ENCODE results near the gene ZNF837. TPM values are rescaled to one million over a fixed set of nuclear protein-coding genes. Genes with fewer than 3 reads are reported as not detected.

ZNF837 gene
- total and polyA plus RNA-seq, 2 of the 13 experiments (the other 11 are each of a cell fraction or from before 2014, with no cell fraction given), result 0.29 to 1.3 TPM

DNA sequence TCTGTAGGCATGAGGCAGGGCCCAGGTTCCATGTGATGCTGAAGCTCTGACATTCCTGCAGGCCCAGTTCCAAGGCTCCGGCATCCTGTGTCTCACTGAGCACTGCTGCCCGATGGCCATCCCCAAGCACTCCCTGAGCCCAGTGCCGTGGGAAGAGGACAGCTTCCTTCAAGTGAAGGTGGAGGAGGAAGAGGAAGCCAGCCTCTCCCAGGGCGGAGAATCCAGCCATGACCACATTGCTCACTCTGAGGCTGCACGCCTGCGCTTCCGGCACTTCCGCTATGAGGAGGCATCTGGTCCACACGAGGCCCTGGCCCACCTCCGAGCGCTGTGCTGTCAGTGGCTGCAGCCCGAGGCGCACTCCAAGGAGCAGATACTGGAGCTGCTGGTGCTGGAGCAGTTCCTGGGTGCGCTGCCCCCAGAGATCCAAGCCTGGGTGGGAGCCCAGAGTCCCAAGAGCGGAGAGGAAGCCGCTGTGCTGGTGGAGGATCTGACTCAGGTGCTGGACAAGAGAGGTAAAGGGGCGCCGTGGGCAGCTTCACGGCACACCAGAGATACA lies 46.1 kb downstream of the ZNF837 start (continued):
- TF ChIP-seq, protein P1, sequence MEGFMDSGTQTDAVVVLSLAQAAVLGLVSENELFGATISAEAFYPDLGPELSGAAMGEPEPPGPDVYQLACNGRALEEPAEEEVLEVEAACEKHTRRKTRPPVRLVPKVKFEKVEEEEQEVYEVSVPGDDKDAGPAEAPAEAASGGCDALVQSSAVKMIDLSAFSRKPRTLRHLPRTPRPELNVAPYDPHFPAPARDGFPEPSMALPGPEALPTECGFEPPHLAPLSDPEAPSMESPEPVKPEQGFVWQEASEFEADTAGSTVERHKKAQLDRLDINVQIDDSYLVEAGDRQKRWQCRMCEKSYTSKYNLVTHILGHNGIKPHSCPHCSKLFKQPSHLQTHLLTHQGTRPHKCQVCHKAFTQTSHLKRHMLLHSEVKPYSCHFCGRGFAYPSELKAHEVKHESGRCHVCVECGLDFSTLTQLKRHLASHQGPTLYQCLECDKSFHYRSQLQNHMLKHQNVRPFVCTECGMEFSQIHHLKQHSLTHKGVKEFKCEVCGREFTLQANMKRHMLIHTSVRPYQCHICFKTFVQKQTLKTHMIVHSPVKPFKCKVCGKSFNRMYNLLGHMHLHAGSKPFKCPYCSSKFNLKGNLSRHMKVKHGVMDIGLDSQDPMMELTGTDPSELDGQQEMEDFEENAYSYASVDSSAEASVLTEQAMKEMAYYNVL (CRISPR knock-in tag; IDR thresholded peaks at IDR 0.05; ENCODE audit: borderline replicate concordance), result no peak
- no peak for TF ChIP-seq ZNF101 (CRISPR knock-in tag; IDR thresholded peaks at IDR 0.05; ENCODE audit: borderline replicate concordance, low read depth)
- TF ChIP-seq, protein P2, sequence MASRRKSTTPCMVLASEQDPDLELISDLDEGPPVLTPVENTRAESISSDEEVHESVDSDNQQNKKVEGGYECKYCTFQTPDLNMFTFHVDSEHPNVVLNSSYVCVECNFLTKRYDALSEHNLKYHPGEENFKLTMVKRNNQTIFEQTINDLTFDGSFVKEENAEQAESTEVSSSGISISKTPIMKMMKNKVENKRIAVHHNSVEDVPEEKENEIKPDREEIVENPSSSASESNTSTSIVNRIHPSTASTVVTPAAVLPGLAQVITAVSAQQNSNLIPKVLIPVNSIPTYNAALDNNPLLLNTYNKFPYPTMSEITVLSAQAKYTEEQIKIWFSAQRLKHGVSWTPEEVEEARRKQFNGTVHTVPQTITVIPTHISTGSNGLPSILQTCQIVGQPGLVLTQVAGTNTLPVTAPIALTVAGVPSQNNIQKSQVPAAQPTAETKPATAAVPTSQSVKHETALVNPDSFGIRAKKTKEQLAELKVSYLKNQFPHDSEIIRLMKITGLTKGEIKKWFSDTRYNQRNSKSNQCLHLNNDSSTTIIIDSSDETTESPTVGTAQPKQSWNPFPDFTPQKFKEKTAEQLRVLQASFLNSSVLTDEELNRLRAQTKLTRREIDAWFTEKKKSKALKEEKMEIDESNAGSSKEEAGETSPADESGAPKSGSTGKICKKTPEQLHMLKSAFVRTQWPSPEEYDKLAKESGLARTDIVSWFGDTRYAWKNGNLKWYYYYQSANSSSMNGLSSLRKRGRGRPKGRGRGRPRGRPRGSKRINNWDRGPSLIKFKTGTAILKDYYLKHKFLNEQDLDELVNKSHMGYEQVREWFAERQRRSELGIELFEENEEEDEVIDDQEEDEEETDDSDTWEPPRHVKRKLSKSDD (CRISPR knock-in tag; IDR thresholded peaks at IDR 0.05; ENCODE audit: low read depth), result no peak

DNA sequence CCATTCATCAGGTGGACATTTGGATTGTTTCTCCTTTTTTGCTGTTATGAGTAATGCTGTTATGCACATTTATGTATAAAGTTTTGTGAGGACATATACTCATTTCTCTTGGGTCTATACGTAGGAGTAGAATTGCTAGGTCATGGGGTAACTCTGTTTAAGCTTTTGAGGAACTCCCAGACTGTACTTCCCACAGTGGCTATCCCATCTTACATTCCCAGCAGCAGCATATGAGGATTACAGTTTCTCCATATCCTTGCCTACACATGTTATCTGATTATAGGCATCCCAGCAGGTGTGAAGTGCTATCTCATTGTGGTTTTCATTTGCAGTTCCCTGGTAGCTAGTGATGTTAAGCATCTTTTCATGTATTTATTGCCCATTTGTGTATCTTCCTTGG lies 48.1 kb downstream of the ZNF837 start:
- no peak overlapping the region for H3K4me2 ChIP-seq (ENCODE audit: low read depth, low read length)
- peaks cover 8 to 25% of the 10 kb centered on the region in 2 experiments; a peak in 4 of 5 replicates for H3K36me3 ChIP-seq (replicated peaks in 1 of 2; ENCODE audit: control insufficient read depth in 1 of 2, insufficient read depth in 2 of 2, low read length in 2 of 2)
- BruUV-seq (replicated peaks), result no TSS peak
- no peak overlapping the region for H3K4me3 ChIP-seq (replicated peaks in 1 of 3; ENCODE audit: insufficient read depth in 1 of 3, low read depth in 2 of 3, low read length in 3 of 3)
- H4K20me1 ChIP-seq (ENCODE audit: insufficient read depth, low read length), result no peaks in the 10 kb centered on the region
- no peak overlapping the region for H2AFZ ChIP-seq (ENCODE audit: low read length)
- intact Hi-C loops (cut with micrococcal nuclease; ENCODE audit: unreplicated experiment), result no loop called here
- ChIA-PET CTCF (ENCODE audit: low intra/inter-chr PET ratio, low total read pairs) (no interaction called here), POLR2A (interaction anchor here (1.3 kb wide), 1 partner anchor 30 kb away, joined by 5 read pairs; the partner anchor contains the start of gene ZNF497)
- in situ Hi-C loops (cut with HindIII; ENCODE audit: extremely low pct_ligation_motif_present, low pct_unique_long_range_greater_than_20kb), result no loop called here
- FAIRE-seq (no peak), DNase-seq (ENCODE audit: low spot score) (no peak), ATAC-seq (no peak)
- WGBS (ENCODE audit: low lambda C conversion rate), result 90% methylated on average over 1 of the region's 1 CpG
- no peak overlapping the region for H3K27ac ChIP-seq (ENCODE audit: extremely low read length, insufficient read depth, low read length)
- peaks cover 23% of the 10 kb centered on the region for H3K4me1 ChIP-seq (ENCODE audit: insufficient read depth, low read length)
- no peaks in the 10 kb centered on the region; a peak in 1 of 5 replicates for H3K27me3 ChIP-seq (ENCODE audit: control insufficient read depth in 1 of 2, insufficient read depth in 2 of 2, low read length in 2 of 2)
- H3K9me3 ChIP-seq (ENCODE audit: low read length), result no peaks in the 10 kb centered on the region
- H3K79me2 ChIP-seq (ENCODE audit: insufficient read depth, low read length), result peaks cover 6% of the 10 kb centered on the region
- no peak overlapping the region for H3K9ac ChIP-seq (ENCODE audit: insufficient read depth, low read depth, low read length)
- TF ChIP-seq STAT5B (CRISPR knock-in tag; IDR thresholded peaks at IDR 0.05) (no peak), TAF15 (IDR thresholded peaks at IDR 0.05; ENCODE audit: low read depth, low read length, poor library complexity, severe bottlenecking) (no peak), MED1 (CRISPR knock-in tag; IDR thresholded peaks at IDR 0.05) (no peak), ZNF160 (CRISPR knock-in tag; IDR thresholded peaks at IDR 0.05) (no peak), ZSCAN21 (CRISPR knock-in tag; IDR thresholded peaks at IDR 0.05; ENCODE audit: borderline replicate concordance) (no peak), ZFY (CRISPR knock-in tag; IDR thresholded peaks at IDR 0.05) (no peak)
- TF ChIP-seq, protein P3, sequence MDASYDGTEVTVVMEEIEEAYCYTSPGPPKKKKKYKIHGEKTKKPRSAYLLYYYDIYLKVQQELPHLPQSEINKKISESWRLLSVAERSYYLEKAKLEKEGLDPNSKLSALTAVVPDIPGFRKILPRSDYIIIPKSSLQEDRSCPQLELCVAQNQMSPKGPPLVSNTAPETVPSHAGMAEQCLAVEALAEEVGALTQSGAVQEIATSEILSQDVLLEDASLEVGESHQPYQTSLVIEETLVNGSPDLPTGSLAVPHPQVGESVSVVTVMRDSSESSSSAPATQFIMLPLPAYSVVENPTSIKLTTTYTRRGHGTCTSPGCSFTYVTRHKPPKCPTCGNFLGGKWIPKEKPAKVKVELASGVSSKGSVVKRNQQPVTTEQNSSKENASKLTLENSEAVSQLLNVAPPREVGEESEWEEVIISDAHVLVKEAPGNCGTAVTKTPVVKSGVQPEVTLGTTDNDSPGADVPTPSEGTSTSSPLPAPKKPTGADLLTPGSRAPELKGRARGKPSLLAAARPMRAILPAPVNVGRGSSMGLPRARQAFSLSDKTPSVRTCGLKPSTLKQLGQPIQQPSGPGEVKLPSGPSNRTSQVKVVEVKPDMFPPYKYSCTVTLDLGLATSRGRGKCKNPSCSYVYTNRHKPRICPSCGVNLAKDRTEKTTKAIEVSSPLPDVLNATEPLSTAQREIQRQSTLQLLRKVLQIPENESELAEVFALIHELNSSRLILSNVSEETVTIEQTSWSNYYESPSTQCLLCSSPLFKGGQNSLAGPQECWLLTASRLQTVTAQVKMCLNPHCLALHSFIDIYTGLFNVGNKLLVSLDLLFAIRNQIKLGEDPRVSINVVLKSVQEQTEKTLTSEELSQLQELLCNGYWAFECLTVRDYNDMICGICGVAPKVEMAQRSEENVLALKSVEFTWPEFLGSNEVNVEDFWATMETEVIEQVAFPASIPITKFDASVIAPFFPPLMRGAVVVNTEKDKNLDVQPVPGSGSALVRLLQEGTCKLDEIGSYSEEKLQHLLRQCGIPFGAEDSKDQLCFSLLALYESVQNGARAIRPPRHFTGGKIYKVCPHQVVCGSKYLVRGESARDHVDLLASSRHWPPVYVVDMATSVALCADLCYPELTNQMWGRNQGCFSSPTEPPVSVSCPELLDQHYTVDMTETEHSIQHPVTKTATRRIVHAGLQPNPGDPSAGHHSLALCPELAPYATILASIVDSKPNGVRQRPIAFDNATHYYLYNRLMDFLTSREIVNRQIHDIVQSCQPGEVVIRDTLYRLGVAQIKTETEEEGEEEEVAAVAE (CRISPR knock-in tag; IDR thresholded peaks at IDR 0.05; ENCODE audit: borderline replicate concordance), result no peak
- TF ChIP-seq, protein P4, sequence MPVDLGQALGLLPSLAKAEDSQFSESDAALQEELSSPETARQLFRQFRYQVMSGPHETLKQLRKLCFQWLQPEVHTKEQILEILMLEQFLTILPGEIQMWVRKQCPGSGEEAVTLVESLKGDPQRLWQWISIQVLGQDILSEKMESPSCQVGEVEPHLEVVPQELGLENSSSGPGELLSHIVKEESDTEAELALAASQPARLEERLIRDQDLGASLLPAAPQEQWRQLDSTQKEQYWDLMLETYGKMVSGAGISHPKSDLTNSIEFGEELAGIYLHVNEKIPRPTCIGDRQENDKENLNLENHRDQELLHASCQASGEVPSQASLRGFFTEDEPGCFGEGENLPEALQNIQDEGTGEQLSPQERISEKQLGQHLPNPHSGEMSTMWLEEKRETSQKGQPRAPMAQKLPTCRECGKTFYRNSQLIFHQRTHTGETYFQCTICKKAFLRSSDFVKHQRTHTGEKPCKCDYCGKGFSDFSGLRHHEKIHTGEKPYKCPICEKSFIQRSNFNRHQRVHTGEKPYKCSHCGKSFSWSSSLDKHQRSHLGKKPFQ (CRISPR knock-in tag; IDR thresholded peaks at IDR 0.05; ENCODE audit: insufficient replicate concordance), result no peak
